ENCODE data around the gene ANKRD18B.
"Not testable (repeated sequence)": the region's sequence is repeated elsewhere in the genome, so short reads cannot be mapped to it uniquely, and the experiment has no call there.

ANKRD18B gene

DNA sequence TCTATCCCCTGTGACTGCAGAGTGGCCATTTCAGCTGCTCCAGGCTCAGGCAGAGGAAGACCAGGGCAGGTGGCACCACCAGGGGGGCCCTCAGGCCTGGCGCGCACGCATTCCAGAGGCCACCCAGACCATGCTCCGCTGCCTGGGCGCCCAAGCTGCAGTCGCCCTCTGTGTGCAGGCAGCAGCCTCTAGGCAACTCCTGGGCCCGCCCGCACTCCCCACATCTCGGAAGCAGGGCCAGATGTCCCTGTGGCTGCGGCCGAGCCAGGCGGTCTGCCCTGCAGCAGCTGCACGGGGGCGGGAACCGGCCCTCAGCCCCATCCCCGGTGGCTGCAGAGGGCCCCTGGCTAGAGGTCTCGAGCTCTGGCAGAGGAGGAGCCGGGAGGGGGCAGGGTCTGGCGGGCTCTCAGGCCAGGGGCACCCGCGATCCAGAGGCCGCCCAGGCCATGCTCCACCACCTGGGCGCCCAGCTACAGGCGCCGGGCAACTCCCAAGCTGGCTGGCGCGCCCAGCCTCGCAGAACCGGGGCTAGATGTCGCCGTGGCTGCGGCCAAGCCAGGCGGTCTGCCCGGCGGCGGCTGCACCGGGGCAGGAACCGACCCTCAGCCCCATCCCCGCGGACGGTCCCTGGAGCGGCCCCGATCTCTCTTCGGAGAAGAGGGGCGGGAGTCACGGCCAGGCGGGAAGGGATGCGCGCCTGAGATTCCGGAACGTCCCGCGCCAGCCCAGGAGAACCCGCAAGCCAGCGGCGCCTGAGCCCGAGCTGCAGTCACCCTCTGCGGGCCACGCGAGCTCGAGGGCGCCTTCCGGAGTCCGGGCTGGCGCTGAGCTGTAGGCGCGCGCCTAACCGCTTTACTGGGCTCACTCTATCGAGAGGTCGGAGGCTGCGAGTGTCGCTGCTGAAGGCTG, at the start of gene ANKRD18B:
Gene ANKRD18B (plus strand): TSS at position 855 of the 909 bp plus-strand sequence. CDS start 239 bp downstream, outside the sequence.
- peak; percentile 11 for DNase-seq (ENCODE audit: low read depth)

DNA sequence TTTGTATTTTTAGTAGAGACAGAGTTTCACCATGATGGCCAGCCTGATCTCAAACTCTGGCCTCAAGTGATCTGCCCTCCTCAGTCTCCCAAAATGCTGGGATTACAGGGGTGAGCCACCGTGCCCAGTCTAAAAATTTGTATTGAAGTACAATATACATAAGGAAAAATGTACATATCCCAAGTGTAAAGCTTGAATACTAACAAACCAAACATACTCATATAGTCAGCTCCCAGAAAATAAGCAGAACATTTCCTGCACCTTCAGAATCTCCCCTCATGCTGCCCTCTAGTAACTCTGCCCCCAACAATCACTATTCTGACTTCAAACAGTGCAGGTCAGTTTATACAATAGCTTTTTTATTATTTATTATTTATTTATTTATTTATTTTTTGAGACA, 48.7 kb upstream of the ANKRD18B start:
- DNase-seq (ENCODE audit: low read depth): no peak

DNA sequence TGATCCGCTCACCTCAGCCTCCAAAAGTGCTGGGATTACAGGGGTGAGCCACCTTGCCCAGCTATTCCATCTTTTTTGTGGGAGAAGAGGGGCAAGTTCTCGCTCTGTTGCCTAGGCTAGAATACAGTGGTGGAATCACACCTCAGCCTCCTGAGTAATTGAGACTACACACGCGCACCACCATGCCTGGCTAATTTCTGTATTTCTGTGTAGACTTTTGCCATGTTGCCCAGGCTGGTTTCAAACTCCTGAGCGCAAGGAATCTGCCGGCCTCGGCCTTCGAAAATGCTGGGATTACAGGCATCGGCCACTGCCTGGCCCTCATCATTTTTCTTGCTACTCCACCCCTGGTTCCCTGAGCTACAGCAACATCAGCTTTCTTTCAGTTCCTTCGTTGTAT, 47.5 kb upstream of the ANKRD18B start:
- no peak for DNase-seq (ENCODE audit: low read depth)

DNA sequence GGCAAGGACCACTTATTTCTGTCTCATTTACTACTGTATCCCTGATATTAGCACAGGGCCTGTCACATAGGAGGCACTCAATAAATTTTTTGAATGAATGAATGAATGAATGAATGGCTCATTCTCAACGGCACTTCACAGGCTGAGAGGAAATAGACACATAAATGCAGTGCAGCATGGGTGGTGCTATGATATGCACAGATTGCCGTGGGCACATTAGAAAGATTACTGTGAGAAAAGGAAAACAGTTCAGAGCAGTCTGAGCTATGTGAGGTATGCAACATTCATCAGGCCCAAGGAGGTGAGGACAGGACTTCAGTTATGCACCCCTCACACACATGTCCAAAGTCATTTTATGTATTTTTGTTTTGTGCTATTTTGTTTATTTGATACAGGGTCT, 43.9 kb upstream of the ANKRD18B start:
- no peak for DNase-seq (ENCODE audit: low read depth)

DNA sequence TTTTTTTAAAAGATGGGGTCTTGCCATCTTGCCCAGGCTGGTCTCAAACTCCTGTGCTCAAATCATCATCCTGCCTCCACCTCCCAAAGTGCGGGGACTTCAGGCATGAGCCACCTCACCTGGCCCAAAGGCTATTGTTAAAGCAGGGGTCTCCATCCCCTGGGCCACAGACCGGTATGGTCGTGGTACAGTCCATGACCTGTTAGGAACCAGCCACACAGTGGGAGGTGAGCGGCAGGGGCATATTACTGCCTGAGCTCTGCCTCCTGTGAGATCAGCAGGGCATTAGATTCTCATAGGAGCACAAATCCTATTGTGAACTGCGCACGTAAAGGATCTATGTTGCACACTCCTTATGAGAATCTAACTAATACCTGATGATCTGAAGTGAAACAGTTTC, 43.1 kb upstream of the ANKRD18B start:
- no peak for DNase-seq (ENCODE audit: low read depth)

DNA sequence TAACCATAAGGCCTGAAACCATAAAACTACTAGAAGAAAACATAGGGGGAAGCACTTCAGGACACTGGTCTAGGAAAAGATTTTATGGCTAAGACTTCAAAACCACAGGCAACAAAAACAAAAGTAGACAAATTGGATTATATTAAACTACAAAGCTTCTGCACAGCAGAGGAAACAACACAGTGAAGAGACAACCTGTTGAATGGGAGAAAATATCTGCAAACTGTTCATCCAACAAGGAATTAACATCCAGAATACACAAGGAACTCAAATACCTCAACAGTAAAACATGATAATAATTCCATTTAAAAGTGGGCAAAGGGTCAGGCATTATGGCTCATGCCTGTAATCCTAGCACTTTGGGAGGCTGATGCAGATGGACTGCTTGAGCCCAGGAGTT, 38.7 kb upstream of the ANKRD18B start:
- DNase-seq (ENCODE audit: low read depth): not testable (repeated sequence)

DNA sequence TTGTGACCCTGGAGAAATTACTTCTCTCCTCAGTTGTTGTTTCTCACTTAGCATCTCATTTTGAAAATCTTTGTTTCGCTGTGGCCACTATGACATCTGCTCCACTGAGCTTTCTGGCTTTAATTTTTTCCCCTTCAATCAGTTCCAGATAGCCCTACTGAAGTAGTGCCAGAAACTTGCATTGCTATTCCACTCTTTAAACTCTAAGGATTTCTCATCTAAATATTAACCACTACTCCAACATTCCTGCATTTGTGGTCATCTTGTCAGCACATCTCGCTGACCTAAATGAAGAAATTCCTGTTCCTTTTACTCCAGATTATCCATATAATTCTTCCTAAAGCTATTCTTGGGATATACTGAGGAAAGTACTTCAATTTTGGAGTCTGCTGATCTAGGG, 35.0 kb upstream of the ANKRD18B start:
- no peak for DNase-seq (ENCODE audit: low read depth)

DNA sequence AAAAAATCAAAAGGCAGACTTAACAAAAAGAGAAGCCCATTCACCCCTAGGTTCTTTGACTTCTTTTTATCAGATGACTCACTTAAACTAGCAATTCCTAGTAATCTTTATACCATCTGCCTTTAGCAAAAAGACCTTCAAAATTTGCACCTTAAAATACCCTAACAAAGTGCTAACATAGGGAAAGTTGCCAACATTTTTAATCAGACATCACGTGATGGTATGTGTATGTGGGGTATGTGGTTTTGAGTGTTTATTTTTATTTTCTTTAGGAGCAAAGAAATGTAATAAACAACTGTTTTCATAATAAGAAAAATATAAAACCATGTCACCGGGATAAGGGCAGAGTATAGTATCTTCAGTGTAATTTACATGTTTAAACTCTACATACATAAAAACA, 30.2 kb upstream of the ANKRD18B start:
- DNase-seq (ENCODE audit: low read depth): not testable (repeated sequence)

DNA sequence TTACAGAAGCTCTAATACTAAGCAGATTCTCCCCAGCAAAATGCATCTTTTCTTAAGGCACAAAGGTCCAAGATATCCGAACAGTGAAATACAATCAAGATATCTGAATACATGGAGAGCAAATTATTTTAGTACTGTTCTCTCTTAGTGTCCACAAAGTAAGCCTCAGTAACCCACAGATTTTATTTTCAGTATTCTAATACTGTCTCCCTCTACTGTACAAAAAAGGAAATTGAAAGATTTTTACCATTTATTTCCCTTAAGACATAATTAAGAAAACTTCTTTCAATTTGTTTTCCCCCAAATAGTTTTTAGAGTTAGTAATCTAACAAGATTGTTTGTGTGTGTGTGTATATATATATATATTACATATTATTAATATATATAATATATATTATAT, 25.7 kb upstream of the ANKRD18B start:
- DNase-seq (ENCODE audit: low read depth): no peak

DNA sequence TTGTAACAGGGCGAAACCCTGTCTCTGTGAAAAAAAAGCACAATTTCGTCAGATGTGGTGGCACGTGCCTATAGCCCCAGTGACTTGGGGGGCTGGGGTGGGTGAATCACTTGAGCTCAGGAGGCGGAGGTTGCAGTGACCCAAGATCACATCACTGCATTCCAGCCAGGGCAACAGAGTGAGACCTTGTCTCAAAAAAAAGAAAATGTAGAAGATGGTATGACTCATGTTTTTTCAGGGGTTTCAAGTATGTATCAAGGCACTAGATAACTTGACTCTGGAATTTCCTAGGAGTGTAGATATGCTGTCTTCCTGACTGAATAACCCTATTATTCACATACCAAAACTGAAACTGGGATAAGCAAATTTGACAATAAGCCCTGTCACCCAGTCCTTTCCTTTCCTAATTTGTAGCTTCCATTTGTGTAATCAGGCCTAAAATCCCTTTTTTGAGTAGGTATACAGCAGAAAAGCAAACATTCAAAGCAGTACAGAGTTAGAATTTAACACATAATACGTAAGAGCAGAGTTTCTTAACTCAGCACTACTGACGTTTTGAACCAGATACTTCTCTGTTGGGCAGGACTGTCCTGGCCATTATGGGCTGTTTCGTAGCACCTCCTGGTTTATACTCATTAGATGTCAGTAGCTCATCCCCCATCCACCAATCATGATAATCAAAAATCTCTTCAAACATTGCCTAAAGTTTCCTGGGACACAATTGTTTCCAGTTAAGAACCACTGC, 17.3 kb upstream of the ANKRD18B start:
- DNase-seq (ENCODE audit: low read depth): no peak

DNA sequence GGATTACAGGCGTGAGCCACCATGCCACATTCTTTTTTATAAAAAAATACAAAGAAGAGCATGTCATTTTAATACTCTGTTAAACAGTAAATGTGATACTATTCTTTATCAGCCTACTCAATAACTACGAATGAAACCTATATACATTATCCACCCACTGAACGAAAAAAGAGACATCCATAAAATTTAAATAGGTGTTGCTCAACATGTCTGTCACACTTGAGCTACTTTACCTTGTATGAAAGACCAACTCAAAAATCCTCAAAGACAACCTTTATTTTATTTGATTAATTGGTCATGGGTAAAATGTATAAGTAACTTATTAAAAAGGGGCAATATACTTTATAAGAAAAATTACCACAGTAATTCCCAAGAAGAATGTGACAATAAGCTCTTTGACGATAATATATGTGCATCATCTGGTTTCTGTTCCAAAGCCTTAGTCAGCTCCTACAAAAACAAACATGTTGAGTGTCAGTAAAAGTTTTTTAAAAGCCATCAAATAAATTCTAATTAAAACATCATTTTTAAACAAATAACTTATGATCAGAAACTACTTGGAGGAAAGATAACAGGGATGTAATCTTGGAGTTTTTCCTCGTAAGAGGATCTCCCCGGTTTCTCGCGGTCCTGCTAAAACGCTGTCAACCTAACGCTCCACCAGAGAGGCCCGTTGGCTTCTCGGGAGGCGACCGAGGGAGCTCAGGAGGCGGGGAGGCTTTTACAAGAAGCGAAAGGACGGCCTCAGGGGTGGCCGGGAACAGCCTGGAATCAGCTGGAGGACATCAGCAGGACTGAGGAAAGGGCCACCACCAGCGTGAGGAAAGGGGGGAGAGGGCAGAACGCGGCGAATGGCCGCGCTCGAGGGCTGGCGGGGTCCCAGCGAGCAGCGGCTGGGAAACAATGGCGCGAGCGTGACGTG, 13.5 kb upstream of the ANKRD18B start:
- peak; percentile 17 for DNase-seq (ENCODE audit: low read depth)

DNA sequence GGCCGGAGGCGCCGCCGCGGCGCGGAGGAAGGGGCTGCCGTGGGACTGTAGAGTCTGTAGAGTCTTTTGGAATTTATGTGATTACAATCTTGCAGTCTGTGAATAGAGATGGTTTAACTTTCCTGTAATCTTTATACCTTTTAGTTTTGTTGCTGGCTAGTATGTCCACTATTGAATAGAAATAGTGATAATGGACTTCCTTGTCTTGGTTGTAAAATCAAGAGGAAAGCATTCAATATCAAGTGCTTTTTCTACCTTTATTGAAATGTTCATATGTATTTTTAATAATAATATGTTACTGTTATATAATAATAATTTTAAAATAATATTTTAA, 12.9 kb upstream of the ANKRD18B start:
- not testable (repeated sequence) for DNase-seq (ENCODE audit: low read depth)

DNA sequence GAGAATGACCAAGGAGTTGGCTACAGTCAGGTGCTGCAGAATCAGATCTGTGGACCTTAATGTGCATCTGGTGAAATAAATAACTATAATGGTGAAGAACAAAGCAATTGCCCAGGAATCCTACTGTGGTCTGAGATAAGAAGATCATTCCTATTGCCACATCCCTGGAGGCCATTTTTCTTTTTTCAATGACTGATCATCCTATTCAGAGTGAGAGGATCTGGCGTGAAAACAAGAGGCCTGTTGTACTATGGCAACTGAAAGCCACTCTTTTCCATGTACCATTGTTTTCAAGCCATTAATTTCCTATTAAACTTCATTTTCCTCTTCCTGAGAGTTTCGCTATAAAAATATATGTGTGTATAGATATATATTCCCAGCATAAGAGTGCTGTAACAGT, 11.5 kb upstream of the ANKRD18B start:
- DNase-seq (ENCODE audit: low read depth): not testable (repeated sequence)

DNA sequence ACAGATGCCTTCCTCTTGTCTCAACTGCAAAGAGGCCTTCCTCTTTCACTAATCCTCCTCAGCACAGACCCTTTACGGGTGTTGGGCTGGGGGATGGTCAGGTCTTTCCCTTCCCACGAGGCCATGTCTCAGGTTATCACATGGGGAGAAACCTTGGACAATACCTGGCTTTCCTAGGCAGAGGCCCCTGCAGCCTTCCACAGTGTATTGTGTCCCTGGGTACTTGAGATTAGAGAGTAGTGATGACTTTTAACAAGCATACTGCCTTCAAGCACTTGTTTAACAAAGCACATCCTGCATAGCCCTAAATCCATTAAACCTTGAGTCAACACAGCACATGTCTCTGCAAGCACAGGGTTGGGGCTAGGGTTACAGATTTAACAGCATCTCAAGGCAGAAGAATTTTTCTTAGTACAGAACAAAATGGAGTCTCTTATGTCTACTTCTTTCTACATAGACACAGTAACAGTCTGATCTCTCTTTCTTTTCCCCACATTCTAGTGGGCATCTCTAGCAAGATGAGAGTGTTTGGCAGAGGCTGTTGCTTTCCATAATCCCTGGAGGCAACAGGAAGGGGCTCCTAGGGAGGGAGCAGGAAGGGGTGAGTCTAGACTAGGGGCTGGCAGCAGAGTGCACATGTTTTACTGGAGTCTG, 8.6 kb upstream of the ANKRD18B start:
- DNase-seq (ENCODE audit: low read depth): not testable (repeated sequence)

DNA sequence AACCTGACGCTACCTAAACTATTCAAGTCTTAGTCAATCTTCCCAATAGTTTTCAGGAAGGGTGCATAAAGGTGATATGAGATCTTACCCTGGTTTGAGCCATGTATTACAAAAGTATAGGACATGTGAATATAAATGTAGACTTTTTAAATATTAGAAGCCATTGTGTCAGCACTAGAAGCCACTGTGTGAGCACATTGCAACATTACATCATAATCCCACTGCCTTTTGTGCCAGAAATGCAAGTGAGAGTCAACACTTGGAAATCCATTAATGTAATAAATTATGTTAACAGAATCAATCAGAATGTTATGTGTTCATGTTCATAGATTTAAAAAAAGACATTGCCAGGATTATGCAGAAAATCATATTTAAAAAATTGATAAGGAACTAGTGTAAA, 7.7 kb upstream of the ANKRD18B start:
- DNase-seq (ENCODE audit: low read depth): not testable (repeated sequence)

DNA sequence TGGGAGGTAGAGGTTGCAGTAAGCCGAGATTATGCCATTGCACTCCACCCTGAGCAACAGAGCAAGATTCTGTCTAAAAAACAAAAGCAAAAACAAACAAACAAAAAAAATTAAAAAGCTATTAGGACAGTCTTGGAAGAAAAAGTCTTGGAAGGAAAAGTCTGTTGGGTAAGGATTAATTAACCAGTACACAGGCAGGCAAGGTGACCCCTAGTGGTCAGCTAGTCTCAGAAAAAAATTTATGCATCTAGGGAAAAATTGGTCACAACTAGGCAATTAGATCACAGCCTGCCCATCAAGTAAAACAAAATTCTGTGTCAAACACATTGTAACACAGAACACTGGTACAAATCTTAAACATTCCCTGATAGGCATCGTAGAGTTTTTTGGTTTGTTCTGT, 6.7 kb upstream of the ANKRD18B start:
- no peak for DNase-seq (ENCODE audit: low read depth)

DNA sequence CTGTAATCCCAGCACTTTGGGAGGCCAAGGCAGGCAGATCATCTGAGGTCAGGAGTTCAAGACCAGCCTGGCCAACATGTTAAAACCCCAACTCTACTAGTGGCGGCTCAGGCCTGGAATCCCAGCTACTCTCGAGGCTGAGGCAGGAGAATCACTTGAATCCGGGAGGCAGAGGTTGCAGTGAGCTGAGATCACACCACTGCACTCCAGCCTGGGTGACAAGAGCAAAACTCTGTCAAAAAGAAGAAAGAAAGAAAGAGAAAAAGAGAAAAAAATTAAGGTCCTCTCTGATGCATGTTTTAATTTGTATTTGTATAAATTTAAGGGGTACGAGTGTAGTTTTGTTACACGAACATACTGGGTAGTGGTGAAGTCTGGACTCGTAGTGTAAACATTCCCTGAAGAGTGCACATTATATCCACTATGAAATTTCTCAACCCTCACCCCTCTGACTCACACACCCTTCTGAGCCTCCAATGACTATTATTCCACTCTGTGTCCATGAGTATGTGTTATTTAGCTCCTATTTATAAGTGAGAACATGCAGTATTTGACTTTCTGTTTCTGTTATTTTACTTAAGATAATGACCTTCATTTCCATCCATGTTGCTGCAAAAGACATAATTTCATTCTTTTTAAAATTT, 6.0 kb upstream of the ANKRD18B start:
- not testable (repeated sequence) for DNase-seq (ENCODE audit: low read depth)

DNA sequence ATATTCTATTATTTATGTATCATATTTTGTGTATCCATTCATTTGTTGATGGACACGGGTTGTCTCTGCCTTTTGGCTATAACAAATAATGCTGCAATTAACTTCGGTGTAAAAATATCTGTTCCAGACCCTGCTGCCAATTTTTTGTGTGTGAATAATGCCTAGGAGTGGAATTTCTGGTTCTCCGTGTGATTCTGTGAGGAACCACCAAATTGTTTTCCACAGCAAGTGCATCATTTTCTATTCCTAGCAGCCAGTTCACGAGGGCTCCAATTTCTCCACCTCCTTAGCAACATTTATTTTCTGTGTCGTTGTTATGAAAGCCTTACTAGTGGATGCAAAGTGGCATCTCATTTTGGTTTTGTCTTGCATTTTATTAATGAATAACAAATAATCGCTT, 2.2 kb upstream of the ANKRD18B start:
- DNase-seq (ENCODE audit: low read depth): not testable (repeated sequence)

DNA sequence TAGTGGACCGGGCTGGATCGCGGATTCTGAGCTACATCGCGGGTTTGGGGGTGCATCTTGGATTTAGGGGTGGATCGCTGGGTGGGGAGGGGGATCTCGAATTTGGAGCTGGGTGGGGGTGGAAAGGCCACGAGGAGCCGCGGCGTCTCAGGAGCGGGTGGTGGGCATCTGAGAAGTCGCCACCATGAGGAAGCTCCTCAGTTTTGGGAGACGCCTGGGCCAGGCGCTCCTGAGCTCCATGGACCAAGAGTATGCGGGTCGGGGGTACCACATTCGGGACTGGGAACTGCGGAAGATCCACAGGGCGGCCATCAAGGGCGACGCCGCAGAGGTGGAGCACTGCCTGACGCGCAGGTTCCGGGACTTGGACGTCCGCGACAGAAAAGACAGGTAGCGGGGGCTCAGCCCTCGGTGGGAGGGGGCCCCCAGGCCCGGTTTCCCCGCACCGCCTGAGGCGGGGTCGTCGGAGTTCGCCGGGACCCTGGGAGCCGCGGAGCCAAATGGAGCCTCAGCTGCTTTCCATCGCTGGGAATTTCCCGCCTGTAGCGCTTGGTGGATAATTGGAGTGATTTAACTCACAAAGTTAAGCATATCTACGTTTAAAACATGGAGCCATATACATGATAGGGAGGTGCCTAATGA, 376 bp downstream of the ANKRD18B start:
- peak; percentile 4 for DNase-seq (ENCODE audit: low read depth)

DNA sequence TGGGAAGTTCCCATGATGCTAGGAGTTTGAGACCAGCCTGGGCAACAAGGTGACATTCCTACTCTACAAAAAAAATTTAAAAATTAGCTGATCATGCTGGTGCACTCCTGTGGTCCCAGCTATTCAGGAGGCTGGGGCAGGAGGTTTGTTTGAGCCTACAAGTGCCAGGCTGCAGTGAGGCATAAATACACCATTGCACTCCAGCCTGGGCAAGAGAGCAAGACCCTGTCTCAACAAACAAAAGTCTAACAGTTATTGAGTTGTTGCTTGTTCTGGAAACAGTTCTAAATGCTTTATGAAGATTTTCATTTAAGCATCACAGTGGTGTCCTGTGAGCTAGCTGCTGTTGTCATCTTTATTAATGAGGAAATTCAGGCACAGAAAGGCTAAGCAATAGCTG, 4.0 kb downstream of the ANKRD18B start:
- not testable (repeated sequence) for DNase-seq (ENCODE audit: low read depth)

DNA sequence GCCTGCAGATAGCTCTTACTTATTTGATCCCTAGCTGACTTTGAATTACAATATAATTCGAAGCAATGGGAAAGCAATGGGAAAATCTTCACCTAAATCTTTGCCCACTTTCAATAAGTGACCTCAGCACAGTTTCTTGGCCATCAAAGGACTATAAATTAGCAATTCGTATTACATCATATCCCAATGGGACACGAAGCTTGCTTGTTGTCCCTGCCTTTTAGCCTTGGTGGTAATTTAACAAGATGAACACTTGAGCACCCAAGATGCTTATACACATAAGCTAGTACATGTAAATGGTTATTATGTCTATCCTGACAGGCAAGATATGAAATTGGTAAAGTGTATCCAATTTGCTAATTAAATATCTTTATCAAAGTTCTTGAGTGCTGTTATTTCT, 9.9 kb downstream of the ANKRD18B start:
- DNase-seq (ENCODE audit: low read depth): not testable (repeated sequence)
